Kidney epithelial cell (primary cell): ENCODE results near the gene SH3TC2. TPM values are rescaled to one million over a fixed set of nuclear protein-coding genes. Genes with fewer than 3 reads are reported as not detected.

ENCODE experiments used
- DNase-seq: peaks from one replicate; pipeline ENCODE4 v3.0.0-alpha.2; 2010; ENCODE audit warnings: low read depth
- H3K27me3 ChIP-seq: 2 replicates; pipeline ENCODE4 v1.6.0; 2011; ENCODE audit warnings: low read length; ENCODE audit not compliant: control insufficient read depth, insufficient read depth
- H3K36me3 ChIP-seq: 2 replicates; pipeline ENCODE4 v1.5.1; 2011; ENCODE audit warnings: low read length; ENCODE audit not compliant: control insufficient read depth, insufficient read depth
- H3K4me3 ChIP-seq: 2 replicates; pipeline ENCODE4 v1.5.1; 2011; ENCODE audit warnings: low read depth, mild to moderate bottlenecking, control low read depth, low read length
- CTCF ChIP-seq: IDR thresholded peaks from 2 replicates; pipeline ENCODE4 v1.5.1; 2011; ENCODE audit warnings: mild to moderate bottlenecking, moderate library complexity, low read length, control low read depth, inconsistent platforms; ENCODE audit not compliant: insufficient read depth, poor library complexity, severe bottlenecking
- total RNA-seq: library from RNA; depleted of rRNA; stranded (reverse); fragments of >200 nt; gene quantifications from 2 replicates; pipeline ENCODE4 v1.2.3, GENCODE V29; 2015

Gene SH3TC2
- total RNA-seq, 1 donor from 2014 or later: 8.4 TPM

- no peaks in the 10 kb centered on the region for H3K27me3 ChIP-seq
- no peaks in the 10 kb centered on the region for H3K36me3 ChIP-seq
- TF ChIP-seq CTCF: peak; percentile 93
- DNase-seq: no peak
- H3K4me3 ChIP-seq: no peak overlapping the region
Measured at GRCh38 chr5:149035372-149035790, 27.5 kb downstream of the SH3TC2 start.

GRCh38 chr5:149030838-149031397 is 31.9 kb downstream of the SH3TC2 start:
- no peaks in the 10 kb centered on the region for H3K36me3 ChIP-seq
- no peak overlapping the region for H3K4me3 ChIP-seq
- DNase-seq: no peak
- TF ChIP-seq CTCF: no peak
- no peaks in the 10 kb centered on the region for H3K27me3 ChIP-seq

GRCh38 chr5:149030392-149030791 is 32.5 kb downstream of the SH3TC2 start:
- Histone ChIP-seq H3K36me3 (no peaks in the 10 kb centered on the region), H3K4me3 (no peak overlapping the region), H3K27me3 (no peaks in the 10 kb centered on the region)
- TF ChIP-seq CTCF: no peak
- no peak for DNase-seq

GRCh38 chr5:149028984-149029383 is 33.9 kb downstream of the SH3TC2 start:
- no peaks in the 10 kb centered on the region for H3K36me3 ChIP-seq
- no peak overlapping the region for H3K4me3 ChIP-seq
- no peaks in the 10 kb centered on the region for H3K27me3 ChIP-seq
- no peak for DNase-seq
- TF ChIP-seq CTCF: no peak

- Histone ChIP-seq H3K27me3 (no peaks in the 10 kb centered on the region), H3K36me3 (no peaks in the 10 kb centered on the region), H3K4me3 (no peak overlapping the region)
- no peak for TF ChIP-seq CTCF
- no peak for DNase-seq
Measured at GRCh38 chr5:149028161-149028560, 34.7 kb downstream of the SH3TC2 start.

- DNase-seq: no peak
- Histone ChIP-seq H3K36me3 (no peaks in the 10 kb centered on the region), H3K27me3 (no peaks in the 10 kb centered on the region), H3K4me3 (no peak overlapping the region)
- TF ChIP-seq CTCF: no peak
Measured at GRCh38 chr5:149027636-149028035, 35.2 kb downstream of the SH3TC2 start.
